Astrocyte of the cerebellum (primary cell): ENCODE results near the gene ATP2A3.

Experiments used
- DNase-seq: peaks from one replicate; pipeline ENCODE4 v3.0.0-alpha.2; 2011; ENCODE audit warnings: low read depth
- H3K4me3 ChIP-seq: 2 replicates; pipeline ENCODE4 v1.5.1; 2011; ENCODE audit warnings: mild to moderate bottlenecking, low read depth, low read length, moderate library complexity
- in situ Hi-C: cut with HindIII; loops from 2 replicates; pipeline ENCODE4 v1.10.0; 2017; ENCODE audit warnings: low sequenced_read_pairs
- TF ChIP-seq, protein P1 (sequence below): IDR thresholded peaks from 2 replicates; pipeline ENCODE4 v1.5.1; 2012; ENCODE audit warnings: low read length, low read depth, moderate library complexity, mild to moderate bottlenecking; ENCODE audit errors: missing control alignments

ATP2A3 gene

GRCh38 chr17:3924512-3925350, 39.5 kb downstream of the ATP2A3 start:
- DNase-seq = no peak
- in situ Hi-C loops = no loop called here
- H3K4me3 ChIP-seq = no peak overlapping the region
- TF ChIP-seq, protein P1, sequence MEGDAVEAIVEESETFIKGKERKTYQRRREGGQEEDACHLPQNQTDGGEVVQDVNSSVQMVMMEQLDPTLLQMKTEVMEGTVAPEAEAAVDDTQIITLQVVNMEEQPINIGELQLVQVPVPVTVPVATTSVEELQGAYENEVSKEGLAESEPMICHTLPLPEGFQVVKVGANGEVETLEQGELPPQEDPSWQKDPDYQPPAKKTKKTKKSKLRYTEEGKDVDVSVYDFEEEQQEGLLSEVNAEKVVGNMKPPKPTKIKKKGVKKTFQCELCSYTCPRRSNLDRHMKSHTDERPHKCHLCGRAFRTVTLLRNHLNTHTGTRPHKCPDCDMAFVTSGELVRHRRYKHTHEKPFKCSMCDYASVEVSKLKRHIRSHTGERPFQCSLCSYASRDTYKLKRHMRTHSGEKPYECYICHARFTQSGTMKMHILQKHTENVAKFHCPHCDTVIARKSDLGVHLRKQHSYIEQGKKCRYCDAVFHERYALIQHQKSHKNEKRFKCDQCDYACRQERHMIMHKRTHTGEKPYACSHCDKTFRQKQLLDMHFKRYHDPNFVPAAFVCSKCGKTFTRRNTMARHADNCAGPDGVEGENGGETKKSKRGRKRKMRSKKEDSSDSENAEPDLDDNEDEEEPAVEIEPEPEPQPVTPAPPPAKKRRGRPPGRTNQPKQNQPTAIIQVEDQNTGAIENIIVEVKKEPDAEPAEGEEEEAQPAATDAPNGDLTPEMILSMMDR = no peak

GRCh38 chr17:3923466-3924190, 40.6 kb downstream of the ATP2A3 start:
- in situ Hi-C loops = no loop called here
- no peak for DNase-seq
- no peak overlapping the region for H3K4me3 ChIP-seq
- TF ChIP-seq, protein P1 = no peak

- TF ChIP-seq, protein P1 = no peak
- DNase-seq = no peak
- in situ Hi-C loops = no loop called here
- H3K4me3 ChIP-seq = no peak overlapping the region
Observed at GRCh38 chr17:3922765-3923164, 41.5 kb downstream of the ATP2A3 start.

DNA sequence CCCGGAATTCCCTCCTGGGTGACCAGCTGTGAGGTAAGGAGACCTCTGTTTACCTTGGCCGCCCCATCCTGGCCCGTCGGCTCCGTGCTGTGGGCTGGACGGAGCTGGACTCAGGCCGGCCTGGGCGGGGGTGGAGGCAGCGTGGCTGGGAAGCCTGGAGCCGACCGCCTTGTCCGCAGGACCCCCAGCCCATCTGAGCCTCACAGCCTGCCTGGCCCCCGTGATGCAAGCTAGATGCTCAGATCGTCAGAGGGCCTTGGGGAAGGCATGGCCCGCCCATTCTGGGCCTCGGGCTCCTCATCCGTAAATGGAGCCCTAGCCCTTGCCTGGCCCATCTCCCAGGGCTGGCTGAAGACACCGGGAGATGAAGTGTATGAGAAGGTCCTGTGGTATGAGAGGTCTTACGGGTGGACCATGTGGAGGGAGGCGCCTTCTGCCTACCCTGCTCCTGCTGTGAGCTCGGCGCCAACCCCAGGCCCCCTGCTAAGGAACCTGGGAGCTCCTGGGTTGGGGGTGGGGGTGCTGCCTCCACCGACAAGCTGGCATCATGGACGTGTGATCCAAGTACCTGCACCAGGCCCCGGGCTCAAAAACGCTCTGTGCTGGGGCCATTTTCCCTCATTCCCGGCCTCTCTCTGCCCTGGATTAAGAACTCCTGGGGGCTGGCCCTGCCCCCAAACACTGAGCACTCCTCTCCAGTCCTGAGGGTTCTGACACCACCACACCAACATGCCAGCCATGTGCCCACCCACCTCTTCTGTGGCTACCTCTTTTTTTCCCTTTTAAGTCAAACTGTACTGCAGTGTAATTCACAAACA, 42.5 kb downstream of the ATP2A3 start:
- H3K4me3 ChIP-seq = no peak overlapping the region
- in situ Hi-C loops = no loop called here
- DNase-seq = no peak
- TF ChIP-seq, protein P1 = no peak

DNA sequence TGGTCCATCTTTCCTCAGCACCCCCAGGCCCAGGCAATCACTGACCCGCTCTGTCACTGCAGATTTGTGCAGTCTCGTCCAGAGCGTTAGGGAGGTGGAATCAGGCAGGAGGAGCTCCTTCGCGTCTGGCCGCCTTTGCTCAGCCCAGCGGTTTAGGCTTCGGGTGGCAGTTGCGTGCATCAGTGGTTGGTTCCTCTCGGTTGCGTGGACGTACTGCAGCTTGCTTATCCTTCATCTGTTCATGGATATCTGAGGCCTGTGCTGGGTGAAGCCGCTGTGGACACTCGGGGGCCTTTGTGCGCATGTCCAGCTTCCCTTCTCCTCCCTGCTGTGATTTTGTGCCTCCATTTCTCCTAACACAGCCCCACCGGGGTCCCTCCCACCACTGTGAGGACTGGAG, 43.2 kb downstream of the ATP2A3 start:
- DNase-seq = no peak
- TF ChIP-seq, protein P1 = no peak
- in situ Hi-C loops = no loop called here
- no peak overlapping the region for H3K4me3 ChIP-seq

DNA sequence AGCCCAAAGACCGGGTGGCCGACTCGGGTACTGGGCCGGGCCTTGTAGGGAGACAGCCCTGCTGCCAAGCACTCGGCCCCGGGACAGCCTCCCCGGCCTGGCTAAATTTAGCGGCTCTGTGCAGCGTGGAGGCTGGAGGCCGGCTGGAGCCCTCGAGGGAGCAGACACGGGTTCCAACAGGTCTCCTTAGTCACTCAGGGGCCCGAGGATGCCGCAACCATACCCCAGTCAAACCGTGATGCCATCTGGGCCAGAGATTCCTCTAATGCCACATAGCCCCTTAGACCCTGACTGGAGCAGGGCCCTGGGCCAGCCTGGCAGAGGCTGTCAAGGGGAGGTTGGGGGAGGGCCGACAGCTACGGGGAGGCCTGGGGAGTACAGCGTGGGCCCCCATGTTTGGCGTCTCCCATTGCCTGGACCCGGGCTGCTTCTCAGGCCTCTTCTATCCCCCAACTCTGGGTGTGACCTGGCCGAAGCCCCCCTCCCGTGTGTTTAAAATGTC, 45.1 kb downstream of the ATP2A3 start:
- TF ChIP-seq, protein P1 = no peak
- in situ Hi-C loops = no loop called here

More for the DNA sequence above, 45.1 kb downstream of the ATP2A3 start:
- no peak overlapping the region for H3K4me3 ChIP-seq
- no peak for DNase-seq
